HFFc6 (cell line): ENCODE data around the gene E2F1. TPM values are rescaled to one million over a fixed set of nuclear protein-coding genes. Genes with fewer than 3 reads are reported as not detected.

Experiments used
- DNase-seq: peaks from one replicate; pipeline ENCODE4 v3.0.0-alpha.2; 2018
- H3K27ac Mint-ChIP-seq: 2 replicates; pipeline ENCODE4 v1.8.0; 2020; ENCODE audit warnings: mild to moderate bottlenecking, mixed read lengths
- H3K27me3 Mint-ChIP-seq: 2 replicates; pipeline ENCODE4 v1.8.0; 2021; ENCODE audit warnings: mild to moderate bottlenecking, moderate library complexity, mixed read lengths; ENCODE audit not compliant: insufficient read depth
- H3K36me3 Mint-ChIP-seq: 2 replicates; pipeline ENCODE4 v1.8.0; 2021; ENCODE audit warnings: low read depth, mixed read lengths
- H3K4me1 Mint-ChIP-seq: 2 replicates; pipeline ENCODE4 v1.8.0; 2020; ENCODE audit warnings: low read depth, mixed read lengths
- H3K4me3 Mint-ChIP-seq: 2 replicates; pipeline ENCODE4 v1.8.0; 2020; ENCODE audit warnings: mild to moderate bottlenecking, moderate library complexity, mixed read lengths
- H3K9me3 Mint-ChIP-seq: 2 replicates; pipeline ENCODE4 v1.8.0; 2020; ENCODE audit warnings: mild to moderate bottlenecking, mixed read lengths
- total RNA-seq, 6 experiments: library from RNA; stranded (reverse); fragmentation: NEBNext Ultra II Directional; extraction: Animal tissue kit (Norgen Biotek cat#: 25700); gene quantifications; 2 replicates in 1 of 6; 3 replicates in 5 of 6; pipeline ENCODE4 v1.2.3, GENCODE V29; 2021
- TF ChIP-seq, protein P1 (sequence below): fragments of 200-600 bp; sonication (generic); IDR thresholded peaks from 2 replicates; pipeline ENCODE4 v1.5.0; 2021; ENCODE audit warnings: antibody characterized with exemption, mild to moderate bottlenecking

Gene E2F1
- total RNA-seq, 6 experiments from 2014 or later, result 11.3 to 21.7 (median 20.2) TPM

- H3K27me3 Mint-ChIP-seq, result peaks cover 5% of the 10 kb centered on the region
- no peak overlapping the region for H3K27ac Mint-ChIP-seq
Measured at GRCh38 chr20:33725607-33726264, 39.6 kb upstream of the E2F1 start.

GRCh38 chr20:33724439-33725094 is 38.4 kb upstream of the E2F1 start:
- H3K9me3 Mint-ChIP-seq, result peaks cover 4% of the 10 kb centered on the region; the same call in 1 of the 2 replicates
- H3K4me1 Mint-ChIP-seq, result peaks cover 13% of the 10 kb centered on the region
- H3K36me3 Mint-ChIP-seq, result peaks cover 8% of the 10 kb centered on the region
- peaks cover 7% of the 10 kb centered on the region for H3K27me3 Mint-ChIP-seq
- no peak overlapping the region for H3K4me3 Mint-ChIP-seq
- H3K27ac Mint-ChIP-seq, result no peak overlapping the region
- TF ChIP-seq, protein P1, sequence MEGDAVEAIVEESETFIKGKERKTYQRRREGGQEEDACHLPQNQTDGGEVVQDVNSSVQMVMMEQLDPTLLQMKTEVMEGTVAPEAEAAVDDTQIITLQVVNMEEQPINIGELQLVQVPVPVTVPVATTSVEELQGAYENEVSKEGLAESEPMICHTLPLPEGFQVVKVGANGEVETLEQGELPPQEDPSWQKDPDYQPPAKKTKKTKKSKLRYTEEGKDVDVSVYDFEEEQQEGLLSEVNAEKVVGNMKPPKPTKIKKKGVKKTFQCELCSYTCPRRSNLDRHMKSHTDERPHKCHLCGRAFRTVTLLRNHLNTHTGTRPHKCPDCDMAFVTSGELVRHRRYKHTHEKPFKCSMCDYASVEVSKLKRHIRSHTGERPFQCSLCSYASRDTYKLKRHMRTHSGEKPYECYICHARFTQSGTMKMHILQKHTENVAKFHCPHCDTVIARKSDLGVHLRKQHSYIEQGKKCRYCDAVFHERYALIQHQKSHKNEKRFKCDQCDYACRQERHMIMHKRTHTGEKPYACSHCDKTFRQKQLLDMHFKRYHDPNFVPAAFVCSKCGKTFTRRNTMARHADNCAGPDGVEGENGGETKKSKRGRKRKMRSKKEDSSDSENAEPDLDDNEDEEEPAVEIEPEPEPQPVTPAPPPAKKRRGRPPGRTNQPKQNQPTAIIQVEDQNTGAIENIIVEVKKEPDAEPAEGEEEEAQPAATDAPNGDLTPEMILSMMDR, result no peak
- no peak for DNase-seq

More at GRCh38 chr20:33725607-33726264, 39.6 kb upstream of the E2F1 start:
- TF ChIP-seq, protein P1, result no peak
- peak; percentile 20 for DNase-seq
- peaks cover 5% of the 10 kb centered on the region for H3K4me1 Mint-ChIP-seq
- H3K36me3 Mint-ChIP-seq, result peaks cover 4% of the 10 kb centered on the region; the same call in 1 of the 2 replicates
- no peak overlapping the region for H3K4me3 Mint-ChIP-seq
- no peaks in the 10 kb centered on the region for H3K9me3 Mint-ChIP-seq

- Mint-ChIP-seq H3K27me3 (peaks cover 4% of the 10 kb centered on the region), H3K27ac (no peak overlapping the region), H3K4me1 (peaks cover 18% of the 10 kb centered on the region), H3K36me3 (peaks cover 8% of the 10 kb centered on the region), H3K4me3 (no peak overlapping the region), H3K9me3 (peaks cover 4% of the 10 kb centered on the region; the same call in 1 of the 2 replicates)
- TF ChIP-seq, protein P1, result no peak
- no peak for DNase-seq
Measured at GRCh38 chr20:33721391-33722140, 35.4 kb upstream of the E2F1 start.

- Mint-ChIP-seq H3K27ac (peak within 1 kb of the TSS; percentile 85), H3K27me3 (peaks cover 4% of the 10 kb centered on the region), H3K4me3 (peak within 1 kb of the TSS; percentile 96)
Measured at GRCh38 chr20:33719989-33720709, 34.0 kb upstream of the E2F1 start, which contains the start of gene PXMP4. TSS of gene PXMP4 (minus strand) at chr20:33720310. CDS start at chr20:33720207, 103 bp downstream.

More at GRCh38 chr20:33719989-33720709, 34.0 kb upstream of the E2F1 start, which contains the start of gene PXMP4:
- peaks cover 8% of the 10 kb centered on the region for H3K36me3 Mint-ChIP-seq
- peak; percentile 97 for DNase-seq
- TF ChIP-seq, protein P1, result 0 out of 2 replicates have a peak, but pooled peaks have one; percentile 10
- peaks cover 18% of the 10 kb centered on the region for H3K4me1 Mint-ChIP-seq
- H3K9me3 Mint-ChIP-seq, result peaks cover 4% of the 10 kb centered on the region; the same call in 1 of the 2 replicates
